HG02623 (cell line): Measurements from ENCODE around the gene RNF39.
"Not testable (repeated sequence)": the region's sequence is repeated elsewhere in the genome, so short reads cannot be mapped to it uniquely, and the experiment has no call there.

Experiments
- ATAC-seq: cut with Tn5 transposase; IDR thresholded peaks from one replicate; pipeline ENCODE4 v1.9.1; 2021; ENCODE audit warnings: moderate library complexity; ENCODE audit not compliant: unreplicated experiment

The RNF39 gene

GRCh38 chr6:30062471-30063178 is 12.9 kb downstream of the RNF39 start:
- ATAC-seq: no peak

GRCh38 chr6:30061858-30062458 is 13.6 kb downstream of the RNF39 start:
- peak; percentile 21 for ATAC-seq

- peak; percentile 79 for ATAC-seq
Measured at GRCh38 chr6:30061092-30061857, 14.3 kb downstream of the RNF39 start, which contains the start of gene POLR1H. Gene POLR1H (plus strand): TSS chr6:30061265. CDS start chr6:30061525, 260 bp downstream.

- no peak for ATAC-seq
Measured at GRCh38 chr6:30060606-30061091, 14.9 kb downstream of the RNF39 start.

GRCh38 chr6:30055513-30055912 is 20.1 kb downstream of the RNF39 start:
- ATAC-seq: no peak

GRCh38 chr6:30053682-30054081 is 21.9 kb downstream of the RNF39 start:
- ATAC-seq: no peak

- ATAC-seq: no peak
Measured at GRCh38 chr6:30047220-30047619, 28.3 kb downstream of the RNF39 start.

GRCh38 chr6:30044630-30045029 is 30.9 kb downstream of the RNF39 start:
- no peak for ATAC-seq

GRCh38 chr6:30043744-30044143 is 31.8 kb downstream of the RNF39 start:
- no peak for ATAC-seq

- no peak for ATAC-seq
Measured at GRCh38 chr6:30042914-30043313, 32.7 kb downstream of the RNF39 start.

GRCh38 chr6:30042476-30042875 is 33.1 kb downstream of the RNF39 start:
- ATAC-seq: no peak

- no peak for ATAC-seq
Measured at GRCh38 chr6:30041821-30042220, 33.7 kb downstream of the RNF39 start.

- ATAC-seq: no peak
Measured at GRCh38 chr6:30041221-30041620, 34.3 kb downstream of the RNF39 start.

- no peak for ATAC-seq
Measured at GRCh38 chr6:30037182-30037788, 38.3 kb downstream of the RNF39 start.

- no peak for ATAC-seq
Measured at GRCh38 chr6:30035784-30036183, 39.8 kb downstream of the RNF39 start.

- ATAC-seq: not testable (repeated sequence)
Measured at GRCh38 chr6:30033440-30033839, 42.1 kb downstream of the RNF39 start.

- ATAC-seq: no peak
Measured at GRCh38 chr6:30031381-30031780, 44.2 kb downstream of the RNF39 start.

GRCh38 chr6:30029588-30029987 is 46.0 kb downstream of the RNF39 start:
- no peak for ATAC-seq

GRCh38 chr6:30025186-30025585 is 50.4 kb downstream of the RNF39 start:
- no peak for ATAC-seq

GRCh38 chr6:30022712-30023111 is 52.9 kb downstream of the RNF39 start:
- ATAC-seq: not testable (repeated sequence)

- ATAC-seq: no peak
Measured at GRCh38 chr6:30022189-30022588, 53.4 kb downstream of the RNF39 start.
